Measurements from ENCODE around the gene PPP1R14C.

PPP1R14C gene

GRCh38 chr6:150275489-150275888, 132.6 kb downstream of the PPP1R14C start:
- DNase-seq: no peak

- DNase-seq: no peak
Observed at GRCh38 chr6:150276168-150276936, 133.5 kb downstream of the PPP1R14C start.

GRCh38 chr6:150276937-150277742, 134.3 kb downstream of the PPP1R14C start:
- DNase-seq: no peak

- no peak for DNase-seq
Observed at GRCh38 chr6:150279533-150279932, 136.7 kb downstream of the PPP1R14C start.

- no peak for DNase-seq
Observed at GRCh38 chr6:150280703-150281102, 137.9 kb downstream of the PPP1R14C start.

GRCh38 chr6:150281767-150282166, 138.9 kb downstream of the PPP1R14C start:
- no peak for DNase-seq

GRCh38 chr6:150282806-150283205, 140.0 kb downstream of the PPP1R14C start:
- DNase-seq: no peak

GRCh38 chr6:150286460-150286859, 143.6 kb downstream of the PPP1R14C start:
- no peak for DNase-seq

GRCh38 chr6:150286912-150287311, 144.1 kb downstream of the PPP1R14C start:
- no peak for DNase-seq

- no peak for DNase-seq
Observed at GRCh38 chr6:150288456-150288855, 145.6 kb downstream of the PPP1R14C start.

GRCh38 chr6:150289454-150290071, 146.7 kb downstream of the PPP1R14C start:
- no peak for DNase-seq

- DNase-seq: no peak
Observed at GRCh38 chr6:150290429-150290828, 147.6 kb downstream of the PPP1R14C start.

GRCh38 chr6:150291968-150292710, 149.3 kb downstream of the PPP1R14C start:
- DNase-seq: no peak

- no peak for DNase-seq
Observed at GRCh38 chr6:150293019-150293418, 150.2 kb downstream of the PPP1R14C start.

- no peak for DNase-seq
Observed at GRCh38 chr6:150293423-150294173, 150.8 kb downstream of the PPP1R14C start.

GRCh38 chr6:150296890-150297289, 154.0 kb downstream of the PPP1R14C start:
- DNase-seq: no peak

- DNase-seq: no peak
Observed at GRCh38 chr6:150297327-150298029, 154.6 kb downstream of the PPP1R14C start.

GRCh38 chr6:150298030-150298380, 155.2 kb downstream of the PPP1R14C start:
- DNase-seq: no peak

GRCh38 chr6:150298676-150299075, 155.8 kb downstream of the PPP1R14C start:
- no peak for DNase-seq
